Endothelial cell of umbilical vein (primary cell): ENCODE measurements around the gene KLHDC9. TPM values are rescaled to one million over a fixed set of nuclear protein-coding genes. Genes with fewer than 3 reads are reported as not detected.

Source experiments
- BruUV-seq: library from RNA; stranded (reverse); fragments of 400-500 nt; replicated peaks from 2 replicates; lab custom pipeline; 2021; lab: Mats Ljungman, UMichigan
- CTCF ChIA-PET: fragments of 300-600, 350-600 bp; sonication (Branson Sonifier 250); formaldehyde crosslinking; loops from one replicate; lab custom pipeline; 2021; ENCODE audit warnings: antibody characterized with exemption, inconsistent platforms; lab: Charles Lee
- POLR2A ChIA-PET: fragments of 300-600, 350-600 bp; sonication (Branson Sonifier 250); formaldehyde crosslinking; loops from one replicate; lab custom pipeline; 2021; ENCODE audit warnings: antibody characterized with exemption, inconsistent platforms; lab: Charles Lee
- DNase-seq: peaks from one replicate; pipeline ENCODE4 v3.0.0-alpha.2; 2011; ENCODE audit warnings: low read depth, low spot score
- FAIRE-seq: peaks from 2 replicates; lab custom pipeline; 2011; peaks lifted over from hg19 to GRCh38; lab: Jason Lieb, UNC
- H2AFZ ChIP-seq: 2 replicates; pipeline ENCODE4 v1.6.0; 2012; ENCODE audit warnings: low read depth, low read length, control low read depth, inconsistent platforms
- H3K27ac ChIP-seq: 2 replicates; pipeline ENCODE4 v1.5.1; 2011; ENCODE audit warnings: low read depth, mild to moderate bottlenecking, control low read depth, low read length, moderate library complexity; ENCODE audit not compliant: insufficient read depth
- H3K27me3 ChIP-seq, 2 experiments: 2 replicates each; pipeline versions ENCODE4 v1.6.0 to v1.6.1; 2011; ENCODE audit warnings: low read length in 2 of 2, mixed read lengths in 1 of 2; ENCODE audit not compliant: control insufficient read depth in 2 of 2, insufficient read depth in 2 of 2
- H3K36me3 ChIP-seq, 2 experiments: 2 replicates in 1 of 2; 3 replicates in 1 of 2; pipeline ENCODE4 v1.5.1; 2011; ENCODE audit warnings: low read length in 2 of 2, mild to moderate bottlenecking in 1 of 2, moderate library complexity in 1 of 2; ENCODE audit not compliant: control insufficient read depth in 2 of 2, insufficient read depth in 2 of 2; ENCODE audit errors: extremely low read depth in 1 of 2
- H3K4me1 ChIP-seq: 3 replicates; pipeline ENCODE4 v1.5.1; 2011; ENCODE audit warnings: mild to moderate bottlenecking, low read length; ENCODE audit not compliant: control insufficient read depth, insufficient read depth; ENCODE audit errors: extremely low read depth
- H3K4me2 ChIP-seq: 2 replicates; pipeline ENCODE4 v1.6.1; 2011; ENCODE audit warnings: low read length, control low read depth, mixed read lengths; ENCODE audit not compliant: insufficient read depth
- H3K4me3 ChIP-seq, 3 experiments: fragments of 200-600 bp in 1 of 3; sonication (generic), shearing (Covaris generic) in 1 of 3; replicated peaks in 1 of 3; 2 replicates each; pipeline ENCODE4 v1.5.1; 2011 to 2016; ENCODE audit warnings: control low read depth in 3 of 3, low read length in 3 of 3, mild to moderate bottlenecking in 2 of 3, inconsistent platforms in 1 of 3, low read depth in 1 of 3, moderate library complexity in 1 of 3; ENCODE audit not compliant: insufficient read depth in 1 of 3
- H3K79me2 ChIP-seq: 2 replicates; pipeline ENCODE4 v1.6.0; 2012; ENCODE audit warnings: low read length, inconsistent platforms; ENCODE audit not compliant: control insufficient read depth, insufficient read depth
- H3K9ac ChIP-seq: replicated peaks from 2 replicates; pipeline ENCODE3; 2011; ENCODE audit warnings: low read length, control low read depth; ENCODE audit not compliant: insufficient read depth; ENCODE audit errors: extremely low read depth
- H3K9me1 ChIP-seq: replicated peaks from 3 replicates; pipeline ENCODE4 v1.6.0; 2011; ENCODE audit warnings: mild to moderate bottlenecking, low read length; ENCODE audit not compliant: control insufficient read depth, insufficient read depth; ENCODE audit errors: extremely low read depth
- H3K9me3 ChIP-seq: replicated peaks from 2 replicates; pipeline ENCODE4 v1.5.1; 2012; ENCODE audit warnings: low read length, inconsistent platforms; ENCODE audit not compliant: control insufficient read depth, insufficient read depth
- H4K20me1 ChIP-seq: replicated peaks from 2 replicates; pipeline ENCODE3; 2011; ENCODE audit warnings: mild to moderate bottlenecking, low read length; ENCODE audit not compliant: control insufficient read depth, insufficient read depth; ENCODE audit errors: extremely low read depth
- CTCF ChIP-seq, 2 donors: IDR thresholded peaks; 1 replicate in 1 of 2; 2 replicates in 1 of 2; pipeline ENCODE4 v1.5.1; 2011; ENCODE audit warnings: low read length in 2 of 2, mild to moderate bottlenecking in 2 of 2, moderate library complexity in 2 of 2, control low read depth in 1 of 2, inconsistent platforms in 1 of 2, low read depth in 1 of 2; ENCODE audit not compliant: insufficient read depth in 1 of 2; ENCODE audit errors: extremely low read depth in 1 of 2
- EZH2 ChIP-seq: IDR thresholded peaks from 2 replicates; pipeline ENCODE4 v1.6.1; 2012; ENCODE audit warnings: borderline replicate concordance, low read depth, mild to moderate bottlenecking, moderate library complexity, low read length, inconsistent platforms; ENCODE audit not compliant: severe bottlenecking
- FOS ChIP-seq: IDR thresholded peaks from 2 replicates; pipeline ENCODE4 v1.6.1; 2011; ENCODE audit warnings: mild to moderate bottlenecking, low read length, moderate library complexity, borderline replicate concordance; ENCODE audit not compliant: insufficient read depth
- GATA2 ChIP-seq: IDR thresholded peaks from 2 replicates; pipeline ENCODE4 v1.7.0; 2011; ENCODE audit warnings: low read depth, mild to moderate bottlenecking, moderate library complexity, mixed read lengths, low read length; ENCODE audit not compliant: insufficient read length, insufficient read depth
- JUN ChIP-seq: IDR thresholded peaks from 2 replicates; pipeline ENCODE4 v1.6.1; 2011; ENCODE audit warnings: borderline replicate concordance, low read depth; ENCODE audit not compliant: insufficient read length, insufficient read depth
- MAX ChIP-seq: IDR thresholded peaks from 2 replicates; pipeline ENCODE4 v1.6.1; 2011; ENCODE audit not compliant: insufficient read depth, insufficient read length
- MYC ChIP-seq: IDR thresholded peaks from one replicate; pipeline ENCODE4 v1.6.1; 2011; ENCODE audit warnings: mild to moderate bottlenecking, low read depth, low read length
- POLR2A ChIP-seq: IDR thresholded peaks from 2 replicates; pipeline ENCODE4 v1.6.1; 2012; ENCODE audit warnings: low read depth, mild to moderate bottlenecking, control low read depth, low read length
- POLR2AphosphoS5 ChIP-seq: IDR thresholded peaks from 2 replicates; pipeline ENCODE4 v1.6.1; 2012; ENCODE audit warnings: low read depth, mild to moderate bottlenecking, control low read depth, low read length, moderate library complexity; ENCODE audit not compliant: insufficient read depth
- dilution Hi-C: fragments of 300-500 bp; cut with MboI; formaldehyde crosslinking; loops from one replicate; pipeline ENCODE4 v1.15.0; 2019; ENCODE audit warnings: low sequenced_read_pairs; ENCODE audit not compliant: extremely low pct_ligation_motif_present
- intact Hi-C: fragments of 100-400 bp; cut with micrococcal nuclease; formaldehyde crosslinking; loops from one replicate; pipeline ENCODE4 v1.10.0; 2022
- polyA plus RNA-seq, 4 experiments: library from polyadenylated mRNA; depleted of rRNA in 3 of 4; stranded (reverse) in 3 of 4; unstranded in 1 of 4; fragments of >200 nt; gene quantifications; 2 replicates each; pipeline versions ENCODE4 v1.2.1 to v1.2.3, GENCODE V29; 2011 to 2012; ENCODE audit warnings: missing spikeins in 1 of 4
- total RNA-seq: library from RNA; stranded (reverse); gene quantifications from 2 replicates; pipeline ENCODE4 v1.2.3, GENCODE V29; 2021

The KLHDC9 gene
- total and polyA plus RNA-seq, 2 donors (not counting 3 experiments of a cell fraction or from before 2014, with no cell fraction given), result 1.1 to 2.6 TPM

- DNase-seq (no peak), FAIRE-seq (no peak)
- no peaks in the 10 kb centered on the region for H4K20me1 ChIP-seq
- dilution Hi-C loops, result no loop called here
- intact Hi-C loops, result no loop called here
- CTCF ChIA-PET, result interaction anchor here (1.5 kb wide), 1 partner anchor 94 kb away, joined by 4 read pairs; no protein-coding TSS in a partner anchor
- POLR2A ChIA-PET, result no interaction called here
- H3K4me1 ChIP-seq, result no peaks in the 10 kb centered on the region
- no peaks in the 10 kb centered on the region for H3K27me3 ChIP-seq
- no peaks in the 10 kb centered on the region for H3K79me2 ChIP-seq
- no TSS peak for BruUV-seq
- H3K9me1 ChIP-seq, result no peaks in the 10 kb centered on the region
- no peak overlapping the region for H3K4me3 ChIP-seq
- no peak overlapping the region for H3K4me2 ChIP-seq
- no peak overlapping the region for H3K9ac ChIP-seq
- TF ChIP-seq POLR2A, result no peak
- no peak overlapping the region for H2AFZ ChIP-seq
- no peak overlapping the region for H3K27ac ChIP-seq
- H3K36me3 ChIP-seq, result no peaks in the 10 kb centered on the region
- H3K9me3 ChIP-seq, result no peaks in the 10 kb centered on the region
Measured at GRCh38 chr1:161091796-161092507, 6.2 kb upstream of the KLHDC9 start.

GRCh38 chr1:161092621-161093028, 5.5 kb upstream of the KLHDC9 start:
- no peak overlapping the region for H3K4me2 ChIP-seq
- no TSS peak for BruUV-seq
- H3K4me3 ChIP-seq, result no peak overlapping the region
- TF ChIP-seq POLR2A, result no peak
- no peak for TF ChIP-seq JUN
- TF ChIP-seq GATA2, result no peak
- TF ChIP-seq EZH2, result no peak
- no peak for TF ChIP-seq MYC
- TF ChIP-seq POLR2AphosphoS5, result no peak
- no peak for TF ChIP-seq MAX
- no peak for TF ChIP-seq FOS
- TF ChIP-seq CTCF (IDR thresholded peaks at IDR 0.05; ENCODE audit: extremely low read depth in 1 of 2, insufficient read depth in 1 of 2, low read depth in 1 of 2, low read length in 2 of 2), result no peak
- H4K20me1 ChIP-seq, result no peaks in the 10 kb centered on the region
- ChIA-PET POLR2A (no interaction called here), CTCF (interaction anchor here (1.5 kb wide), 1 partner anchor 95 kb away, joined by 4 read pairs; no protein-coding TSS in a partner anchor)
- dilution Hi-C loops, result no loop called here
- no peak overlapping the region for H2AFZ ChIP-seq
- H3K9ac ChIP-seq, result no peak overlapping the region
- H3K79me2 ChIP-seq, result no peaks in the 10 kb centered on the region
- no peaks in the 10 kb centered on the region for H3K36me3 ChIP-seq
- no peak for FAIRE-seq
- no peaks in the 10 kb centered on the region for H3K27me3 ChIP-seq
- intact Hi-C loops, result no loop called here
- no peak for DNase-seq
- no peak overlapping the region for H3K27ac ChIP-seq
- H3K4me1 ChIP-seq, result no peaks in the 10 kb centered on the region
- H3K9me1 ChIP-seq, result no peaks in the 10 kb centered on the region
- no peaks in the 10 kb centered on the region for H3K9me3 ChIP-seq
